Cardiac fibroblast (primary cell): ENCODE results near the gene DDX27.

ENCODE experiments used
- DNase-seq, 2 donors: peaks; one replicate each; pipeline versions ENCODE4 v3.0.0 to v3.0.0-alpha.2; 2010; ENCODE audit warnings: low read depth in 2 of 2
- H3K4me3 ChIP-seq, 2 donors: replicated peaks in 1 of 2; 1 replicate in 1 of 2; 2 replicates in 1 of 2; pipeline ENCODE4 v1.5.1; 2011; ENCODE audit warnings: low read depth in 2 of 2, low read length in 2 of 2, mild to moderate bottlenecking in 2 of 2, moderate library complexity in 1 of 2
- TF ChIP-seq, protein P1 (sequence below): IDR thresholded peaks from one replicate; pipeline ENCODE4 v1.5.1; 2011; ENCODE audit warnings: low read depth, mild to moderate bottlenecking, low read length, inconsistent platforms

The DDX27 gene

DNA sequence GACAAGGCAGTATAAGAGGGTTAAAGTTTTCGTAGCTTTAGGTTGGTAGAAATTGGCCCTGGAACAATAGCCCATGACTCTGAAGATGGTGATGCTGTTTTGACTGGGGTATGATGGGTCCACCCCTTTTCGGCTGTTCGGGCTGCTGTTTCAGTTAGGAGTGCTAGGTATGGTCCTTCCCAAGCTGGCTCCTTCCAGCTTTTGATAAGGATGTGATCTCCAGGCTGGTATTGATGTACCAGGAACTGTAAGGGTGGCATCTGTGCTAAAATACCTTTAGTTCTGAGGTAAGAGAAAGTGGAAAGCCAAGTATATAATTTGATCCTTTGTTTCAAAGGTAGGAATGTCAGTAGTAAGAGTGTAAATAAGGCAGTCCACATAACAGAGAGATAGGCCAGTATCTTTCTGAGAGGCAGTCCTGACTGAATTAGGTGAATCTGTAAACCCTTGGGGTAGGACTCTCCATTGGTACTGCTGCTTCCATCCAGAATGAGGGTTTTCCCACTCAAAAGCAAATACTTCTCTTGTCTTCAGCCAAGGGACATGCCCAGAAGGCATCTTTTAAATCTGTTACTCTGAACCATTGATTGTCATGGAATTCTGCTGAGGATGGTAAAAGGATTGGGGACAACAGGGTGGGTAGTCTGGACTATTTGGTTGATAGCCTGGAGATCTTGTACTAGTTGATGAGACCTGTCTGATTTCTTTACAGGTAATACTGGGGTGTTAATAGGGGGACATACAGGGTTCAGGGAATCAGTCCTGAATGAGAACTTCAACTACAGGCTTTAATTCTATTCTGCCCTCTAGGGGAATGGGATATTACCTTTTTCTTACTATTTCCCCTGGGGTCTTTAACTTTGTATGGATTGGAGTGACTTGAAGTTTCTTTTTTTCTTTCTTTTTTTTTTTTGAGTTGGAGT lies 64.7 kb downstream of the DDX27 start:
- no peak for DNase-seq
- TF ChIP-seq, protein P1, sequence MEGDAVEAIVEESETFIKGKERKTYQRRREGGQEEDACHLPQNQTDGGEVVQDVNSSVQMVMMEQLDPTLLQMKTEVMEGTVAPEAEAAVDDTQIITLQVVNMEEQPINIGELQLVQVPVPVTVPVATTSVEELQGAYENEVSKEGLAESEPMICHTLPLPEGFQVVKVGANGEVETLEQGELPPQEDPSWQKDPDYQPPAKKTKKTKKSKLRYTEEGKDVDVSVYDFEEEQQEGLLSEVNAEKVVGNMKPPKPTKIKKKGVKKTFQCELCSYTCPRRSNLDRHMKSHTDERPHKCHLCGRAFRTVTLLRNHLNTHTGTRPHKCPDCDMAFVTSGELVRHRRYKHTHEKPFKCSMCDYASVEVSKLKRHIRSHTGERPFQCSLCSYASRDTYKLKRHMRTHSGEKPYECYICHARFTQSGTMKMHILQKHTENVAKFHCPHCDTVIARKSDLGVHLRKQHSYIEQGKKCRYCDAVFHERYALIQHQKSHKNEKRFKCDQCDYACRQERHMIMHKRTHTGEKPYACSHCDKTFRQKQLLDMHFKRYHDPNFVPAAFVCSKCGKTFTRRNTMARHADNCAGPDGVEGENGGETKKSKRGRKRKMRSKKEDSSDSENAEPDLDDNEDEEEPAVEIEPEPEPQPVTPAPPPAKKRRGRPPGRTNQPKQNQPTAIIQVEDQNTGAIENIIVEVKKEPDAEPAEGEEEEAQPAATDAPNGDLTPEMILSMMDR: no peak
- H3K4me3 ChIP-seq: peak overlapping the region in 1 of 2 donors; percentile 94

DNA sequence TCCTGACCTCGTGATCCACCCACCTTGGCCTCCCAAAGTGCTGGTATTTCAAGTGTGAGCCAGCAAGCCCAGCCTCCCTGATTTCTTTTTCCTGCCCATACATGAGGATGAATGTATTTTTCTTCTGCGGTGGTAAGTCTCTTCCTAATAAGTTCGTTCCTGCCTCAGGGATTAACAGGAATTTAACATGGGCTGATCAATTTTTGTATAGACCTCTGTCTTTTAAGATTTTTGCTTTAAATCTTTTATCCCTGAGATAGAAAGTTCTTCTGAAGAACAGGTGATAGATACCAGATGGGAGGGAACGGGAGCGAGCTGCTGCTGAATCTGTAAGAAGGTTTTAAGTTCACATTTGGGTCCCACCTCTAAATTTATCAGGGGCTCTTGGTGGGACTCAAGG lies 65.6 kb downstream of the DDX27 start:
- TF ChIP-seq, protein P1: no peak
- DNase-seq: no peak
- no peak overlapping the region for H3K4me3 ChIP-seq

DNA sequence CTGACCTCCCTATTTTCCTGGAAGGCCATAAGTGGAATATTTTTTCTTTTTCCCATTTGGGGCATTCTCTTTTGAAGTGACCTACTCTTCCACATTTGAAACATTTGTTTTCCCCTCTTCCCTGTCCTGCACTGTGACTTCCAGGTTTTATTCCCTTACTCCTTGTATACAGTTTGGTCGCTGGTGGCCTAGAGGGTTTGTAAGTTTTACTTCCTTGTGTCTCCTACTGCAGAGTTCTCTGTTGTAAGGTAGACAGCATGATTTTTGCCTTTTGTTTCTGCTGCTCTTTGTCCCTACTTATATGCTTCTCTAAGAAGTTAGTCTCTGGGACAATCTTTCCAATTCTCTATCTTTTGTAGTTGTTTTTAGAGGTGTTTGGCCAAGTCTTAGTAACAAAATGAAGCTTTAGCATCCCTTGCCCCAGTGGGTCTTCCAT lies 66.0 kb downstream of the DDX27 start:
- no peak overlapping the region for H3K4me3 ChIP-seq
- TF ChIP-seq, protein P1: no peak
- no peak for DNase-seq

DNA sequence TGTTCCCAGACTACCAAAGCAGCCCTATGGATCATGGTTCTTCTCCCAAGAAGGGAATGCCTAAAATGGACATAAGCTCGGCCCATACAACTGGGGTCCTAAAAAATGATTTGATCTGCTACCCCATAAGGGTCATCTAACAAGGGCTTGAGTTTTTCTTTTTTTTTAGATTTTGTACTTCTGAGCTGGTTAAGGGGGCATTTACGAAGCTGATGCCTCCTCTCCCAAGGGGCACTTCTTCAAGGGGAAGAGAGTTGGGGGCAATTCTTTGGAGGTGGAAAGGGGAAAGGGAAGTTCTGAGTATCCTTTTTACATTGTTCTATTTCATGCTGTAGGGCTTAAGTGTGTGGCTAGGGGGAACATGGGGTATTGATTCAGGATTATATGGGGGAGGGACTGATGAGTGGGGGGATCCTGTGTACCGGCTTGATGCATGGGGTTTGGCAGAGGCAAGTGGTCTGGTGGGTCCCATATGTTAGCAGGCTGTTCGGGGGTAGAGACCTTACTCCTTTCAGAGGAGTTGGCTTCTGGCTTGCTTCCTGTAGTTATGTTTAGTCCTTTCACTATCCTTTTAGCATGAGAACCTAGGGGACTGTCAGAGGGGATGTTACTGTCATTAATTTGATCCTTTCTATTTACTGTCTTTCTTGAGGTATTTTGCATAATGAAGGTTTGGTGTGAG lies 66.7 kb downstream of the DDX27 start:
- H3K4me3 ChIP-seq: no peak overlapping the region
- DNase-seq: no peak
- TF ChIP-seq, protein P1: no peak

DNA sequence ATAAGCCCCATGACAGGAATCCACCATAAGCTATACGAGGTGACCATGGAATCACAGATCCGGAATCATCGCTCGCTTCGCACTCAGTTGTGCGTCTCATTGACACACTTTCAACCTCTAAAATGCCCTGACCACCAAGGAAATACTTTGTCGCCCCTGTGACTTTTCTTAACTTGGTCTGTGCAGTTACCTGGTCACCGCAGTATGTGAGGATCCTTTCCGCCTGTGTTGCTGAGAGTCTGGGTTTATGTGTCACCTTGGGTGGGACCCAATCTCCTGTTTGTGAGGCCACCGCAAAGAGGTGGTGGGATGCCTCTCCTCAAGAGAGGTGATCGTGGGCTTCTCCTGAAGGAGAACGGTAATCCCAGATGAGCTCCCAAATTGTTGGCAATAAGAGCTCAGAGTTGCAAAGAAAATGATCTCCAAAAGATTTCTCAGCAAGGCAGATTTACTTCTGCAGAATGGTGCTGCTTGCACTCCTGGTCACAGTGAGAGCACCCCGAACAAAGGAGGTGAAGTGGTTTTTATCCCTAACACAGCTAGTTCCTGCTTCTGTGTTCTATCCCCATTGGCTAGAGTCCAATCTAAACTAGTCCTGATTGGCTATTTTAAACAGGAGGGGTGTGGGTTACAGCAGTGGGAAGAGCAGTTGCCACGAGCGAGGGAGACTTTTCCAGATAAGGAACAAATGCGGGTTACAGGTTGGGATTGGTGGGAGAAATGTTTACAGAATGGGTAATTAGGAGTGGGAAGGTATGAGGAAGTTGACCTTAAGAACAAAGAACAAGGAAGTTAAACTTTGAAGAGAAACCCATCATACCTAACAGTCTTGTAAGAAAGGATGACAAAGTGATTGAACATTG lies 67.7 kb downstream of the DDX27 start:
- DNase-seq: peak in 1 of 2 donors; percentile 38
- TF ChIP-seq, protein P1: no peak
- no peak overlapping the region for H3K4me3 ChIP-seq

DNA sequence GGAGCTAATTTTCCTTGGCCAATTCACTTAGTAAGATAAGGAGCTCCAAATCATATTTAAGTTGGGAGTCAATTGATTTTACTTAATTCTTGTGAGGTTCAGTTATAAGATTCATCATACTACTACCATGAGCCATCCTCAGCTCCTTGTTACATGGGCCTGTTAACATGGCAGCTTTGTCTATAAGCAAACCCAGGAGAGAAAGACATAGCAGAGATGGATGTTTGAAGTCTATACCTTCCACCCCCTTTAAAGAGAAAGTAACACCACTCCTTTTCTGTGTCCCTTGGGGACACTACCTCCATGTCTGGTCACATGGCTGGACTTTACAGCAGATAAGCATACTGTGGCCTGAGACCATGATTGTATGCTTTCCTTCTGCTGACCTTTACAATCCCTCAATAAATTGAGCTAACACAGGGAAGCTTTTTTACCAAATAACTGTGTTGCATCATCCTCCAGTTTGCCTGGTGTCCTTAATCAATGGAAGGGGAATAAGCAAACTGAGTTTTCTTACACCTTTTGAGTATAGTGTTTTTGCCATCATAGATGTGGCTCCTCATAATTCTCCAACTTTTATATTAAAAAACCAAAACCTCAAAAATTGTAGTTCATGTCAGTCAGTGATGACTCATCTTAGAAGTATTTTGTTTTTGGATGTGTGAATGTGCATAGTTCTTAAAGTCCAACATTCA lies 68.5 kb downstream of the DDX27 start:
- TF ChIP-seq, protein P1: no peak
- no peak overlapping the region for H3K4me3 ChIP-seq
- peak; percentile 66 to 79 for DNase-seq
